T-helper 2 cell treated with Interferon-gamma antibody and Interleukin-4, amounts not matched to agents 100 ng/mL and 5 ng/mL, for 36 hours (primary cell): ENCODE data around the gene GNAI3. TPM values are rescaled to one million over a fixed set of nuclear protein-coding genes. Genes with fewer than 3 reads are reported as not detected.

Experiments used
- intact Hi-C: fragments of 100-400 bp; cut with micrococcal nuclease; formaldehyde crosslinking; loops from one replicate; pipeline ENCODE4 v1.15.1; 2023
- total RNA-seq: library from RNA; stranded (reverse); gene quantifications from 2 replicates; pipeline ENCODE4 v1.2.3, GENCODE V29; 2022

Gene GNAI3
- total RNA-seq, 1 donor from 2014 or later = 9.5 TPM

DNA sequence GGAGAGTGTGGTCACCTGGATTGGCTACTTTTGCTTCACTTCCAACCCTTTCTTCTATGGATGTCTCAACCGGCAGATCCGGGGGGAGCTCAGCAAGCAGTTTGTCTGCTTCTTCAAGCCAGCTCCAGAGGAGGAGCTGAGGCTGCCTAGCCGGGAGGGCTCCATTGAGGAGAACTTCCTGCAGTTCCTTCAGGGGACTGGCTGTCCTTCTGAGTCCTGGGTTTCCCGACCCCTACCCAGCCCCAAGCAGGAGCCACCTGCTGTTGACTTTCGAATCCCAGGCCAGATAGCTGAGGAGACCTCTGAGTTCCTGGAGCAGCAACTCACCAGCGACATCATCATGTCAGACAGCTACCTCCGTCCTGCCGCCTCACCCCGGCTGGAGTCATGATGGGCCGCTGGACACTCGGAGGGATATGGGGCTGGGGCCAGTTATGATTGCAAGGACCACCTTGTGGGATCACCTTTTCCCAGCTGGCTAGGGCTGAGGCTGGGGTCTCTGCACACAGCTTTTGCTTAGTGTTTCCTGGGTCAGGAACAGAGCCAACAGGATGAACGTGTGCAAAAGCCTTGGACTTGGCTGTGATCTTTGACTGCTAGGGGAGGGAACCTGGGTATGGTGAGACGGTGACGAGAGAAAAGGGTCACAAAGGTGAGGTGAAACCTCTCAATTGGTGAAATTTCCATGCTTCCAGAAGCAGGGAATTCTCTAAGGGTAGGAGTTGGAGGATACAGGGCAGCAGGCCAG is 4.3 kb upstream of the GNAI3 start:
- intact Hi-C loops = no loop called here

DNA sequence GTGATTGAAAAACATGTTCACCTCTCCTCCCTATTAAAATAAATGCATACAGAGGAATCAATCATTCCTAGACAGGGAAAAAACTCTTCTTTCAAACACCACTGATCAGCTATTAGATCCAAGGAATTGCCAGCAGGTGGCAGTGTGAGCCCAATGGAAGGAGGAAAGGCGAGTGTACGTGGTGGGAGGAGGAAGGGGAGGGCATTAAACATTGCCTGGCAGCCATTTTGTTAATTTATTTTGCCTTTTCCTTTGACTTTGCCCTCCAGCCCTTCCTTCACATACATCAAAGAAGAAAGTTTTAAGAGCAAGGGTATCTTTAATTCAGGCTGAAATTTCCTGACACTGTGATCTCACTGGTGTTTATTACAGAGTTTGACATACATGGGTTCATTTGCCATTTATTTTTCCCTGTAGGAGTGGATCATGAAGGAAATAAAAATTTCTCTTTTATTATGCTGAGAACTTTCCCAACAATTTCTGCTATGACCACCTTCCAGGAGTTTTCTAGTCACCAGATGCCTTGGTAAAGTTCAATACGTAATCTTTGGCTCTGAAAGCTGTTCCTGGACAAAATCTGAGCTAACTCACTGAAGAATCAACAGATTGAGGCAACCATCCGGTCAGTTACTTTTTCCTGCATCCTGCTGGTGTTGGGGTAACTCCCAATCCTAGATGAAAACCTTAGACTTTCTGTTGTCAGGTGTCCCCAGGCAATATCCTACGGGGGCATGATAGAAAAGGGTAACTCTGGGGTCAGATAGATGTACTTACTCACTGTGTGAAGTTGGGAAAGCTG is 1.9 kb upstream of the GNAI3 start:
- intact Hi-C loops = loop anchor here (1.0 to 5.0 kb wide), 5 partner anchors 82 to 438 kb away; partner anchors contain the start of genes AHCYL1, CSF1 and PSMA5

DNA sequence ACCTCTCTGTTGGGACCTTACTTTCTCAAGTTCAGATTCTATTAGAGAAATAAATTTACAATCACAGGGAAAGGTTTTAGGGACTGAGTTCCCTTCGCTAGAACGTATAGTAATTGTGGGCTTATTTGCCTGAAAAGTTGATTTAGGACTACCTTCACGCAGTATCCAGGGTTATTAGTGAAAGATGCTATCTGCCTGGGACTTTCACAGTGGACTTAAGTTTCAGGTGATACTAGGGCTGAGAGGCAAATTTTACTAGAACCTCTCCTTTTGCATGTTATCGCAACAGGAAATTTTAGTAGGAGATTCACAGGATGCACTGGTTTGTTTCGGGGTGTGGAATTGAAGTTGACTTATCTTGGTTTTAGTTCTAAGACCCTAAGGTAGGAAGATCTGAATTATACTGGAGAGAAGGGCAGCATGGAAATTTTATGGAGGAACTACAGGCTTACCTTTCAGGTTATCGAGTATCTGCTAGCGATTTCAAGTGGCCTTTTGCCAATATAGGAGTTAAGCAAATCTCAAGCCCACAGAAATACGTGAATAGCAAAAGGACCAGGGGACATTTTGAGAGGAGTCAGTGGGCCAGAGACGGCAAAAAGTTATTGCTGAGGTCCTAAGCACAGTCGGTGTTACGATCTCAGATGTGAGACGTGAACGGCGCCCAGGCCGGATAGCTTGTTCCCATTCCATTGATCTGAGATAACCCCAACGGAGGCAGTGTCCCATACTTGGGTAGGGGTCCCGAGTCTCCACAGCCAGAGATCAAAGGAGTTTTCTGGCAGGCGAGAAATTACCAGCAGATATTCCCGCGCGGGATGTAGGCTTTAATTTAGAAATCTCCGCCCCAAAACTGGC is 723 bp upstream of the GNAI3 start:
- intact Hi-C loops = loop anchor here (1.0 to 5.0 kb wide), 9 partner anchors 53 to 487 kb away; partner anchors contain the start of genes AHCYL1, ATXN7L2, CSF1 and CYB561D1

- intact Hi-C loops = no loop called here
These were observed 8.1 kb downstream of the GNAI3 start for GRCh38 chr1:109556563-109556962.

DNA sequence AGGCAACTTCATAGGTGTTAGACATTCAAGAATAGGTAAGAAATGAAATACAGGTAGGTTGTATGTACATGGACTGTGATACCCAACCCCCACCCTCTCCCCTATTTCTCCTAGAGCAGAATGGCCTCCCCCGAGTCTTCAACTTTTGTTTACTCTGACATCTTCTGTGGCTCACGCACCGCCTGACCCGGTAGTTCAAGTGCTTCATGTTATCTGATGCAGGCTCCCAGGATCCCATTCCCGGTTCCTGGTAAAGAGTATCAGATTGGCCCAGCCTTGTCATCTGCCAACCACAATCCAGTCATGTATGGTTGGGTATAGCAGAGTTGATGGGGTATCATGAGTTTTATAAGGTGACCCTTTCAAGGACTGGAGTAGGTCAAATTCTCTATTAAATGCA is 9.1 kb downstream of the GNAI3 start:
- intact Hi-C loops = no loop called here

DNA sequence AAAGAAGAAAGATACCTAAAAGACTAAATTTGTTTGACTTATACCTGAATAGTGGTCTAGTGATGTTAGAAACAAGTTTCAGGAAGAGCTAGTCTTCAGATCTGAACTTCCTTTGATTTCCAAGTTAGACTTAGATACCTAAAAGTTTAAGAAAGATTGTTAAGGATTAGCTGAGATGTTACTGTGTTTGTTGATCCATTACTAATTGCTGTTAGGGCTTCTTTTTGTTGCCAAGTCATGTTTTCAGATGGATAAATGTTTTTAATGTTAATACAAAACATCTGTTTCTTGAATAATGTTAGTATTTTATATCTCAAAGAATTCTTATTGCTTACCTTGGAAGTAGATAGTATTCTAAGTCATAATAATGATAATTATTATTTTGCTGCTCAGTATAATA is 11.6 kb downstream of the GNAI3 start:
- intact Hi-C loops = no loop called here

GRCh38 chr1:109564194-109564878 is 15.9 kb downstream of the GNAI3 start:
- intact Hi-C loops = no loop called here

DNA sequence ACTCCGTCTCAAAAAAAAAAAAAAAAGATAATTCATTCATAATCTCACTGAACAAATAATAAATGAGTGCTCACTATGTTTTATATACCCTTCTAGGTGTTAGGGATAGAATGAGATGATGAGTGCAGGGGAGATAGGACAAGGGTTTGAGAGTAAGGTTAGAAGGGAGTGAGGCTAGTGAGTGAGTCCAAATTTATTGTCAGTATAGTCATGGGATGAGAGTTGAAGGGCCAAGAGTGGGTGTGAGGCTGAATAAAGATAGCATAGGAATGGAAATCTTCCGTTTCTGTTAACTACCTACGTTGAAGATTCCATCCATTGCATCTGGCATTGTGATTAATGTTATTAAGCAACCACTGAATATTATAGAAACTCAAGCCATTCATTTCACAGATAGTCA is 16.8 kb downstream of the GNAI3 start:
- intact Hi-C loops = no loop called here

- intact Hi-C loops = no loop called here
These were observed 18.6 kb downstream of the GNAI3 start for GRCh38 chr1:109566982-109567381.

- intact Hi-C loops = no loop called here
These were observed 19.7 kb downstream of the GNAI3 start for GRCh38 chr1:109567877-109568672.

- intact Hi-C loops = no loop called here
These were observed 20.9 kb downstream of the GNAI3 start for GRCh38 chr1:109569323-109569722.

DNA sequence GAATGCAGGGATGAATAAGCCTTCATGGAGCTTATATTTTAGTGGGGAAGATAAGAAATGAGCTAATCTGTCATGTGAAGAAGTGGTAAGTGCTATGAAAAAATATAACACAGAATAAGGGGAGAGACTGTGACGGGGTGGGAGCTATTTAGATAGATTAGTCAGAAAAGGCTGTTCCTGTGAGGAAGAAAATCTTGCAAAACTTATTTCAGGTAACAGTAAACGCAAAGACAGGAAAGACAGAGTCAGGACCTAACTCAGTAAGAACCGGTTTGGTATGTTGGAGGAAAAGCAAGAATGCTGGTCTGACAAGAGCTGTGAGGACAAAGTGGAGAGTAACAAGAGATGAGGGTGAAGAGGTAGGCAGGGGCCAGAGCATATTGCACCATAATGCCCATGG is 22.0 kb downstream of the GNAI3 start:
- intact Hi-C loops = no loop called here

DNA sequence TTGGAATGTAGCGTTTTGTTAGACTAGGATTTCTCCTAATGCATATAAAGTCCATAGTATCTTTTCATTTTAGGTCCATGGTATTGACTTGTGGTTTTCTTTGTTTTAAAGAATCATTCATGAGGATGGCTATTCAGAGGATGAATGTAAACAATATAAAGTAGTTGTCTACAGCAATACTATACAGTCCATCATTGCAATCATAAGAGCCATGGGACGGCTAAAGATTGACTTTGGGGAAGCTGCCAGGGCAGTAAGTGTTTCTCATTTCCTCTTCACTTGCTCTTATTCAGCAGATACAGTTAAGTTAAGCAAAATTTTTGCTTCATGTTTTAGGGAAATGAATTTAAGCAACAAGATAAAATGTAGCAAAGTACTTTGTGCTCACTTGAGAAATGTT is 25.4 kb downstream of the GNAI3 start:
- intact Hi-C loops = no loop called here

DNA sequence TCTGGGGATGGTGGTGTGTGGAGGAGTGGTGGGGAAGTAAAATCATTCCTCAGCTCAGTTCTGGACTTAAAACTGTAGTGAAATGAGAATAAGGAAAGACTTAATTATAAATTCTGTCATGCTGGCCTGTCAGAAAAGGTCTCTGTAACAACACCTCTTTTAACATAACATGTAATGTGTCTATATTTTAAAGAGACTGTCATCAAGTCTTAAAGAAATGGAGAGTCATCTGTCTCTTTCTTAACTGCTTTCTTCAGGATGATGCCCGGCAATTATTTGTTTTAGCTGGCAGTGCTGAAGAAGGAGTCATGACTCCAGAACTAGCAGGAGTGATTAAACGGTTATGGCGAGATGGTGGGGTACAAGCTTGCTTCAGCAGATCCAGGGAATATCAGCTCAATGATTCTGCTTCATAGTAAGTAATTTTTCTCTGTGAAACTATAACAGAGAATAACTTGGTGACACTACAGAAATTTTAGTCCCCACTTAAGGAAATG is 30.6 kb downstream of the GNAI3 start:
- intact Hi-C loops = no loop called here

DNA sequence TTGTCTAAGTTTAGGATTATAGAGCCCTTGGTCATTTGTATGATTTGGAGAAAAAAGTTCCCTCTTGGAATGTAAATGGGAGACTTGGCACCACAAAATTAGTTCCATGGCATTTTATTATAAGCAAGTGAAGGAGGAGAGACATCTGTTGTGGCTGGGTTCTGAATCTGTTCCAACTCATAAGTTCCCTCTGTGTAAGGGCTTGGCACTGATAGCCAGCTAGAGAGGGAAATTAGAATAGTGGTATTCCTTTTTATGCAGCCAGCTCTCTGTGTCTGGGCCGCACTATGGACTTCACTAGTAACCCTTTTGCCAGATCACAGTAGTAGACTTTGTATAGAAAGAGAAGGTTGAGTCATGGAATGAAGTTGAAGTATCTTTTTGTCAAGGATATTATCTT is 31.1 kb downstream of the GNAI3 start:
- intact Hi-C loops = no loop called here

DNA sequence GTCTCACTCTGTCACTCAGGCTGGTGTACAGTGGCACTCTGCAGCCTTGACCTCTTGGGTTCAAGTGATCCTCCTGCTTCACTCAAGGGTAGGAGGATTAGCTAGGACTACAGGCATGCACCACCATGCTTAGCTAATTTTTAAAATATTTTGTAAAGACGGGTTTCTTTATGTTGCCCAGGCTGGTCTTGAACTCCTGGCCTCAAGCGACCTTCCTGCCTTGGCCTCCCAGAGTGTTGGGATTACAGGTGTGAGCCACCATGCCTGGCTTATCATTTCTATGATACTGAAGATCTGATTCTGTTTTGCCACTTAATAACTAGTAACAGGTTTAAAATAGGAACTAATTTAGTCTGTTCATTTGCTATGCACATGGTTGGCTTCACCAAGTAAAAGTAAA is 33.6 kb downstream of the GNAI3 start:
- intact Hi-C loops = no loop called here

GRCh38 chr1:109584766-109585165 is 36.4 kb downstream of the GNAI3 start:
- intact Hi-C loops = no loop called here

- intact Hi-C loops = no loop called here
These were observed 37.6 kb downstream of the GNAI3 start for GRCh38 chr1:109586055-109586454.

- intact Hi-C loops = no loop called here
These were observed 40.8 kb downstream of the GNAI3 start for GRCh38 chr1:109589177-109589576.

GRCh38 chr1:109589679-109590078 is 41.3 kb downstream of the GNAI3 start:
- intact Hi-C loops = no loop called here
